ENCODE data around the gene GABPB1.

Gene GABPB1

GRCh38 chr15:50236433-50236832 is 118.6 kb downstream of the GABPB1 start:
- DNase-seq, result no peak

- no peak for DNase-seq
Measured at GRCh38 chr15:50235794-50236193, 119.2 kb downstream of the GABPB1 start.

GRCh38 chr15:50234764-50235163 is 120.2 kb downstream of the GABPB1 start:
- no peak for DNase-seq

GRCh38 chr15:50233192-50233736 is 121.7 kb downstream of the GABPB1 start:
- no peak for DNase-seq

GRCh38 chr15:50232791-50233190 is 122.2 kb downstream of the GABPB1 start:
- no peak for DNase-seq

- no peak for DNase-seq
Measured at GRCh38 chr15:50231761-50232160, 123.2 kb downstream of the GABPB1 start.

- no peak for DNase-seq
Measured at GRCh38 chr15:50229336-50229735, 125.7 kb downstream of the GABPB1 start.

- DNase-seq, result no peak
Measured at GRCh38 chr15:50228866-50229265, 126.1 kb downstream of the GABPB1 start.

- no peak for DNase-seq
Measured at GRCh38 chr15:50227076-50227475, 127.9 kb downstream of the GABPB1 start.

- no peak for DNase-seq
Measured at GRCh38 chr15:50225938-50226337, 129.1 kb downstream of the GABPB1 start.
